Ovary (tissue), 9 donors: Measurements from ENCODE around the gene INPP5A. TPM values are rescaled to one million over a fixed set of nuclear protein-coding genes. Genes with fewer than 3 reads are reported as not detected.
"Not testable (repeated sequence)": the region's sequence is repeated elsewhere in the genome, so short reads cannot be mapped to it uniquely, and the experiment has no call there.

Experiments used
- DNase-seq, 5 donors: peaks; one replicate each; pipeline ENCODE4 v3.0.0-alpha.2; 2019 to 2020
- H3K27ac ChIP-seq, 2 donors: fragments of 200-600 bp; one replicate each; pipeline versions ENCODE4 v1.5.1 to v1.8.0; 2019 to 2022
- H3K27me3 ChIP-seq: fragments of 200-600 bp; one replicate; pipeline ENCODE4 v1.8.0; 2022
- H3K36me3 ChIP-seq: fragments of 200-600 bp; sonication (generic); one replicate; pipeline ENCODE4 v1.5.1; 2019
- H3K4me1 ChIP-seq: one replicate; pipeline ENCODE4 v1.8.1; 2013; ENCODE audit warnings: mild to moderate bottlenecking, moderate library complexity; ENCODE audit not compliant: insufficient read depth
- H3K4me3 ChIP-seq: fragments of 200-600 bp; sonication (generic); one replicate; pipeline ENCODE4 v1.5.1; 2017
- H3K9me3 ChIP-seq, 2 donors: fragments of 200-600 bp in 1 of 2; sonication (generic) in 1 of 2; one replicate each; pipeline versions ENCODE4 v1.5.1 to v1.8.1; 2013 to 2019; ENCODE audit warnings: mild to moderate bottlenecking in 1 of 2, moderate library complexity in 1 of 2
- EP300 ChIP-seq: sonication (generic); formaldehyde crosslinking; IDR thresholded peaks from one replicate; pipeline ENCODE4 v1.6.1; 2017; ENCODE audit warnings: antibody characterized with exemption
- POLR2A ChIP-seq: fragments of 450-650 bp; IDR thresholded peaks from one replicate; pipeline ENCODE4 v1.6.1; 2017; ENCODE audit warnings: antibody characterized with exemption, mild to moderate bottlenecking, moderate library complexity
- whole genome bisulfite sequencing, 3 donors: extraction: QIAGEN DNeasy Blood & Tissue Kit in 1 of 3; methylation state at CpG; one replicate each; pipeline versions ENCODE4 v1.1.5 to v1.1.7; 2013 to 2017; 5-methylcytosine and 5-hydroxymethylcytosine counted together
- intact Hi-C, 4 donors: fragments of 100-400 bp; cut with DNase I; formaldehyde crosslinking; loops; one replicate each; pipeline versions ENCODE4 v1.11.0 to v1.15.1; 2022 to 2023
- polyA plus RNA-seq, 2 donors: library from polyadenylated mRNA; stranded (reverse); fragments of 200-250 nt in 1 of 2; fragments of 350-450 nt in 1 of 2; fragmentation: Illumina TruSeq in 1 of 2; extraction: RNeasy Lipid Tissue Mini Kit (QIAGEN cat#74804) in 1 of 2; gene quantifications; one replicate each; pipeline ENCODE4 v1.2.3, GENCODE V29; 2013 to 2014
- total RNA-seq, 7 donors: library from RNA; depleted of rRNA in 2 of 7; stranded (reverse); fragments of >200 nt in 2 of 7; fragmentation: NEBNext Ultra II Directional in 3 of 7; extraction: Animal tissue kit (Norgen Biotek cat#: 25700) in 3 of 7; gene quantifications; one replicate each; pipeline versions ENCODE4 v1.1.0 to v1.2.4, GENCODE V29; 2016 to 2023
- TF ChIP-seq, protein P1 (sequence below), 3 donors: fragments of 450-650 bp in 2 of 3; fragments of 200-600 bp in 1 of 3; IDR thresholded peaks; one replicate each; pipeline versions ENCODE4 v1.5.1 to v1.8.0; 2016 to 2022; ENCODE audit warnings: antibody characterized with exemption in 3 of 3, mild to moderate bottlenecking in 1 of 3
- donor health status: DM: no; HTN: no; CAD: no; lungs with moderate emphysema.
- donor health status: DM: no; HTN: no; CAD: no.
- donor health status: Bipolar disorder and iron deficiency.
- donor health status: DM: yes; HTN: yes; CAD: no.
- donor health status: DM: no; HTN: no; CAD: no.
- donor health status: DM: yes; HTN: yes; CAD: no.

INPP5A gene
- total and polyA plus RNA-seq, 9 donors, result 19.8 to 41.2 (median 35.3) TPM

DNA sequence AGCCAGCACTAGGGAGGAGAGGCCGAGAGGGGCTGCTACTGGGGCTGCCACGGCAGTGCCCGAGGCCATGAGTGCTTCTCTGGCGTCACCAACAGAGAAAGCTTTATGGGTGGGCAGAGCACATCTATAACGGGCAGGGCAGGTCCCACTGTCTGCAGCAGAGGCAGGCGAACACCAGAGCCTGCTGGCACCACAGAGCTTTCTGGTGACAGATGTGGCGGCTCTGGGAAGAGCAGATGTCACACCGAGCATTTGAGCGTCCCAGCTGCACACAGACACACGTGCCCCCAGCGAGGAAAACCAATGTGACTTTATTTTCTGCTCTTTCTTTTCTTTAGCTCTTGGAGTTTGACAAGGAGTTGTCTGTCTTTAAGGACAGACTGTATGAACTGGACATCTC is 227.8 kb downstream of the INPP5A start:
- Histone ChIP-seq H3K27ac (no peak overlapping the region), H3K9me3 (no peaks in the 10 kb centered on the region), H3K27me3 (no peaks in the 10 kb centered on the region), H3K4me3 (no peak overlapping the region), H3K36me3 (no peaks in the 10 kb centered on the region), H3K4me1 (no peaks in the 10 kb centered on the region)
- 86 to 94% (median 89%) methylated on average over 11 of the region's 11 CpGs for WGBS, 3 donors
- DNase-seq, result no peak
- TF ChIP-seq POLR2A (no peak), EP300 (no peak)
- TF ChIP-seq, protein P1, sequence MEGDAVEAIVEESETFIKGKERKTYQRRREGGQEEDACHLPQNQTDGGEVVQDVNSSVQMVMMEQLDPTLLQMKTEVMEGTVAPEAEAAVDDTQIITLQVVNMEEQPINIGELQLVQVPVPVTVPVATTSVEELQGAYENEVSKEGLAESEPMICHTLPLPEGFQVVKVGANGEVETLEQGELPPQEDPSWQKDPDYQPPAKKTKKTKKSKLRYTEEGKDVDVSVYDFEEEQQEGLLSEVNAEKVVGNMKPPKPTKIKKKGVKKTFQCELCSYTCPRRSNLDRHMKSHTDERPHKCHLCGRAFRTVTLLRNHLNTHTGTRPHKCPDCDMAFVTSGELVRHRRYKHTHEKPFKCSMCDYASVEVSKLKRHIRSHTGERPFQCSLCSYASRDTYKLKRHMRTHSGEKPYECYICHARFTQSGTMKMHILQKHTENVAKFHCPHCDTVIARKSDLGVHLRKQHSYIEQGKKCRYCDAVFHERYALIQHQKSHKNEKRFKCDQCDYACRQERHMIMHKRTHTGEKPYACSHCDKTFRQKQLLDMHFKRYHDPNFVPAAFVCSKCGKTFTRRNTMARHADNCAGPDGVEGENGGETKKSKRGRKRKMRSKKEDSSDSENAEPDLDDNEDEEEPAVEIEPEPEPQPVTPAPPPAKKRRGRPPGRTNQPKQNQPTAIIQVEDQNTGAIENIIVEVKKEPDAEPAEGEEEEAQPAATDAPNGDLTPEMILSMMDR (IDR thresholded peaks at IDR 0.05), result no peak
- intact Hi-C loops, result no loop called here

DNA sequence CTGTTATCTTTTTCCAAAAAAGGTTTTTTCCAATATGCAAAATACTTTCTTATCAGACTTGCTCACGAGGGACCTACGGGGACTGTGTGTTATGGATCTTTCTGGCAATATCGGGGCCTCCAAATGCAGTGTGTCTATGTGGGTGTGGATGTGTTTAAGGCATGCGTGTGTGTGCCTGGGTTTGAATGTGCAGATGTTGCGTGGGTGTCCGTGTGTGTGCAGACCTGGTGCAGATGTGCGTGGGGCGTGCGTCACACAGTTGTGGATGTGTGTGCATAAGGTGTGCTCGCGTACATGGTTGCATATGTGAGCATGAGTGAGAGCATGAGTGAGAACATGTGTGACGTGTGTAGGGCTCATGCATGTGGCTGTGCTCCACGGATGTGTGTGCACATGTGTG is 228.7 kb downstream of the INPP5A start:
- no peaks in the 10 kb centered on the region for H3K9me3 ChIP-seq
- H3K36me3 ChIP-seq, result no peaks in the 10 kb centered on the region
- no peak overlapping the region for H3K4me3 ChIP-seq
- TF ChIP-seq POLR2A, result no peak
- TF ChIP-seq, protein P1 (IDR thresholded peaks at IDR 0.05), result no peak
- no peak for TF ChIP-seq EP300
- no peaks in the 10 kb centered on the region for H3K4me1 ChIP-seq
- no peak for DNase-seq
- no peaks in the 10 kb centered on the region for H3K27me3 ChIP-seq
- no peak overlapping the region for H3K27ac ChIP-seq
- 93 to 96% (median 93%) methylated on average over 13 of the region's 13 CpGs for WGBS, 3 donors
- intact Hi-C loops, result no loop called here

DNA sequence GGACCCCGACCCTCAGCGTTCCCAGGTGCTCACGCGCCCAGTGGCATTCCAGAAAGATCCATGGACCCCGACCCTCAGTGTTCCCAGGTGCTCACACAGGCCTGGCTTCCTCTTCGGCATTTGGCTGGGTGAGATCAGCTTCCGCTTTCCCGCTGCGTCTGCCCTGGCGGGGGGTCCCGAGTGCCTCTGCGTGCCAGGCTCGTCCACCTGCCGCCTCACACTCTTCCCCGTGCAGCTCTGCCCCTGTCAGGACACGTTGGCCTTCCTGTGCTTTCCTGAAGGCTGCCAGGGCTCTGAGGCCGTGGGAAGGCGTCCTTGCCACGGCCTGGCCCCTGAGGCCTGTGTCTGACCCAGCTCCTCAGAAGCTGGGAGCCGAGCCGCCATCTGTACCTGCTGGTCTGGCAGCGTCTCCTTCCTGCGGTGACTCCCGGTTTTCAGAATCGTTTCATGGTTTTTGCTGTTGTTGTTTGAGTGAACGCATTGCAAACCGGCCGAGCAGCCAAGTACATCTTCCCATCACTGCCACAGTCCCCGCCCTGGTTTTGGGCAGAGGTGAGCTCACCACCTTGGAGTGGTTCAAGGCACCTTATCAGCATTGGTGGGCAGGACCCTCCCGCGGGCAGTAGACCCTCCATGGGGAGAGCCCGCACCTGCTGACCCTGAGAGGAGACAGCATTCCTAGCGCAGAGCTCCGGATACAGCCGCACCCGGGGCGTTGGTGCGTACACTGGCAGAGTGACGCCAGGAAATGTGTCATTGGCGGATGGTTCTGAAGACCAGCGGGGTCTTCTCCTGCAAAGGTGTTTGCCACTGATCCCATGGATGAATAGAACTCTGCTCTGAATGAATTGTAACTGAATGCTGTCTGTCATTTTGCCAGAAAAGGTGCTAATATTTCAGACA is 231.0 kb downstream of the INPP5A start:
- H3K4me1 ChIP-seq, result no peaks in the 10 kb centered on the region
- WGBS, 3 donors, result 97 to 98% (median 98%) methylated on average over 41 of the region's 41 CpGs
- TF ChIP-seq EP300, result no peak
- TF ChIP-seq, protein P1 (IDR thresholded peaks at IDR 0.05), result no peak
- TF ChIP-seq POLR2A, result no peak
- H3K4me3 ChIP-seq, result no peak overlapping the region
- no peaks in the 10 kb centered on the region for H3K36me3 ChIP-seq
- no peaks in the 10 kb centered on the region for H3K27me3 ChIP-seq
- H3K9me3 ChIP-seq, result no peaks in the 10 kb centered on the region
- intact Hi-C loops, result no loop called here
- no peak for DNase-seq
- H3K27ac ChIP-seq, result no peak overlapping the region

DNA sequence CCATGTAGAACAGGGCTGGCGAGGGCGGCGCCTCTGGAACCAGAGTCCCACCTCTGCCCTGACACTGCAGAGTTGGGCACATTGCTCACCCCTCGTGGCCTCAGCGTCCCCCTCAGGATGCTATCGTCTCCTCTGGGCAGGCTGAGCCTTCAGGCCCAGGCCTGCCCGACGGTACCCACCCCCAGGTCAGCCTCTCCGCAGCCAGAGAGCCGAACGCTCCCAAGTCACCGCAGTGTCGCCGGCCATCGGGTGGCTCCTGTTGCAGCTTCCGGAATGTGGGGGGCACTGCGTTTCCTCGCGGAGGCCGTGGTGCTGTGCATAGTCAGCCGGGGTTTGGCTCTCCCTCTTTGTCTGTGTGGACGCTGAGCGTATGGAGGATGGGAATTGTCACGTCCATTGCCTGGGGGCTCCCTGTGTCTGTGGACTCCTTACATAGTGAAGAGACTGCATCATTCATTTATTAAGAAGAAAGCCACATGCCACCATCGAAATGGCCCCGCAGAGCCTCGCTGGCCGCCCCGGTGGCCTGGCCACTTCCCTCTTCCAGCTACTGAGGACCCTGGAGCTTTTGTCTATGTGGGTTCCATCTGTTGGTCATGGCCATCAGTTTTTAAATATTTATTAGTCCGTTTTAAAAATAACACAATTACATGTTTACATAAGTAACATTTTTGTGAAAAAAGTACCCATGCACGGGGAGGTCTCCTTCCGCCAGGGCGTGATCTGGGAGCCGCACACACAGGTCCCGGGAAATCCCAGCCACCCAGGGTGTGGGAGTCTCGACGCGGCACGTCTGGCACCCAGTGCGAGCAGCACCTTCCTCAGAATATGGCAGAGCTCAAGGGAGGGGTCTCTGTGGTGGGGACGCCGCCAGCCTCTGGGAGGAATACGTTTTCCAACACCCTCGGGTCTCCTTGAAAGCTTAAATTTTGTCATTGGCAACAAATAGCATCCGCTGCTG is 232.8 kb downstream of the INPP5A start:
- Histone ChIP-seq H3K4me1 (no peaks in the 10 kb centered on the region), H3K36me3 (no peaks in the 10 kb centered on the region), H3K27me3 (no peaks in the 10 kb centered on the region), H3K27ac (no peak overlapping the region), H3K4me3 (no peak overlapping the region), H3K9me3 (no peaks in the 10 kb centered on the region)
- TF ChIP-seq EP300, result no peak
- TF ChIP-seq, protein P1 (IDR thresholded peaks at IDR 0.05), result no peak
- no peak for DNase-seq
- intact Hi-C loops, result no loop called here
- WGBS, 3 donors, result 90 to 93% (median 93%) methylated on average over 44 to 45 of the region's 45 CpGs

DNA sequence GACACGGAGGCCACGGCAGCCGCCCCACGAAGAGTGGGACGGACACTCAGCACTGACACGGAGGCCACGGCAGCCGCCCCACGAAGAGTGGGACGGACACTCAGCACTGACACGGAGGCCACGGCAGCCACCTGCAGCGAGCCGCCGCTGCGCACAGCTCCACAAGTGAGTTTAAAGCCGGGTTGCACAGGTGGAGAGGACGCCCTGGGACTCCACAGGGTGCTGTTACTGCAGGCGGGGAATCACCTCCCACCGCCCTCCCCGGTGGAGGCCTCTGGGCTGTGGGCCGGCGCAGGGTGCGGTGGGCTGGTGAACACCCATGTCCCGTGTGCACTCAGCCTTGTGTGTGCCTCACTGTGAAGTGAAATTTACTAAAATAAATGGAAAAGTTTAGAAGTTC is 235.2 kb downstream of the INPP5A start:
- WGBS, 3 donors, result 92 to 98% (median 95%) methylated on average over 10 to 20 of the region's 25 CpGs
- H3K27ac ChIP-seq, result not testable (repeated sequence)

More for the DNA sequence above, 235.2 kb downstream of the INPP5A start:
- DNase-seq, H3K9me3 ChIP-seq, intact Hi-C loops, H3K36me3 ChIP-seq, H3K4me1 ChIP-seq, H3K4me3 ChIP-seq, H3K27me3 ChIP-seq: not testable (repeated sequence)
